Activated CD4-positive, alpha-beta T cell treated with anti-CD3 and anti-CD28 coated beads, Interleukin-2, amount 50 U/mL, for 4 hours (primary cell): Measurements from ENCODE around the gene PRSS22.

Source experiments
- DNase-seq, 2 experiments: peaks; one replicate each; pipeline ENCODE4 v3.0.0-alpha.2; 2020

Gene PRSS22

DNA sequence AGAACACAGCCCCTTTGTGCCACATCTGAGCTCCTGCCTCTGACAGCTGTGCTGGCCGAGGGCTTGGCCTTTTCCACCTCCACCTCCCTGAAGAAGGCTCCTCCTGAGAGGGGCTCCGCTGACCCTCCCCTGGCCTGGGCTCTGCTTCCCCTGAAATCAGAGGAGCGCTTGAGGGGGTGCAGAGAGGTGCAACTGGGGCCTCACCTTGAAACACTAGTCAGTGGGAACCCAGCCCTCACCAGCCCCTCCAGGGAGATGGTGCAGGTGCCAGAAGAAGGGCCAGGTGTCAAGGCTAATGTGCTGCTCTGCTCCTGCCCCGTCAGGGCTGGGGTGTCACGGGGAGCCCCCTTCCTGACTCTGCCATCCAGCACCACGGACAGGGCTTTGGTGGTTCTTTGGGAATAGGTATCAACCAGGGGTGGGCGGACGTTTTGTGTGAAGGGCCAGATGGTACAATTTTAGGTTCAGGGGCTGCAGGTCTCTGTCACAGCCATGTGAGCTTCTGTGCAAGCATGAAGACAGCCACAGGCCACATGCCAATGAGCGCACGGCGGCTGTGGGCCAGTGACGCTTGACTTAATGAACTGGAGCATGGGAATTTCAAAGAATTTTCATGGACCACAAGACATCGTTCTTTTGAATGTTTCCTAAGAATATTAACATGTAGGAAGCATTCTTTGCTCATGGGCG is 30.0 kb downstream of the PRSS22 start:
- no peak for DNase-seq

DNA sequence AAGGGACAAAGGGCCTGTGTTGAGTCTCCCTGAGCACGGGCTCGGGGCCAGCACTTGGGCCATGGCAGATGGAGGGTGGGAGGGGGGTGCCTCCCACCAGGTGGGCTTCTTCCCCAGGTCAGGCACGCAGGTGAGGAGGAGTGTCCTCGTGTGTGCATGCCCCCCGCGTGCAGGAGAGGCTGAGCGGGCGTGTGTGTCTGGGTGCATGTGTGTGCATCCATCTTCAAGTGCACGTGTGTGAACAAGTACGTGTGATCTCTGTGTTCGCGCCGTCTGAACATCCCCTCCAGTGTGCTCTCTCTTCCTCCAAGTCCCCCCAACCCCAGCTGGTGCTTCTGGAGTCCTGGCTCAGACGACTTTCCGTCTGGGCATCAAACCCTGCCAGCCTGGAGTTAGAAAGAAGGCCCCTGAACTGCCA is 30.6 kb downstream of the PRSS22 start:
- no peak for DNase-seq

DNA sequence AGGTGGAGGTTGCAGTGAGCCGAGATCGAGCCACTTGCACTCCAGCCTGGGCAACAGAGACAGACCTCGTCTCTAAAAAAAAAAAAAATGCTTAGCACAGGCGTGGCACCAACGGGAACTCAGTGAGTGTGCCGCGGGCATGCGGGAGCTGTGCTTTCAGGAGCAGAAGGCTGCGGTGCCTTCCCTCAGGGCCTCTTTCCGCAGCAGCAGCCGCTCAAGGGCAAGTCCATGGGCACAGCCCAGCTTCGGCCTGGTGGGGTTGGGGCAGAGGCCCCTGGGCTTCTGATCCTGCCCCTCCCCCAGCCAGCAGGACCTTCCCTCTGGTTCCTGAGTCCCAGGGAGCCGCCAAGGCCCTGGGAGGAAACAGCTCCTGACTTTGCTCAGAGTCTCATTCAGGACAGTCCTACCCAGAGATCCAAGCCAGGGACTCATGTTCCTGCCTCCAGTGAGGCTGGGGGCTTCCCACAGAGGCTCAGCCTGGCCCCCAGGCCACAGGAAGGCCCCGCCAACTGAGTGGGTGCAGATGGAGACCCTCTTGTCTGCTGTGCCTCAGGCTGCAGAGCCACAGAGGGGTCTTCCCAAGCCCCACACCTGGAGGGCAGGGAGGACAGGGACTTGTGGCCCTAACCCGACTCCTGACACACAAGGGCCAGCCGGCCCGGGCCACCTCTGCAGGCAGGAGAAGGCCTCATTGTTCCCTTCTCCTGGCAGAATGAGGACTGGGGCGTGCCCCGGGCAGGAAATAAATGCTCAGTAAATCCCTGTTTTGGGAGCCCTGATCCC is 31.2 kb downstream of the PRSS22 start:
- no peak for DNase-seq

DNA sequence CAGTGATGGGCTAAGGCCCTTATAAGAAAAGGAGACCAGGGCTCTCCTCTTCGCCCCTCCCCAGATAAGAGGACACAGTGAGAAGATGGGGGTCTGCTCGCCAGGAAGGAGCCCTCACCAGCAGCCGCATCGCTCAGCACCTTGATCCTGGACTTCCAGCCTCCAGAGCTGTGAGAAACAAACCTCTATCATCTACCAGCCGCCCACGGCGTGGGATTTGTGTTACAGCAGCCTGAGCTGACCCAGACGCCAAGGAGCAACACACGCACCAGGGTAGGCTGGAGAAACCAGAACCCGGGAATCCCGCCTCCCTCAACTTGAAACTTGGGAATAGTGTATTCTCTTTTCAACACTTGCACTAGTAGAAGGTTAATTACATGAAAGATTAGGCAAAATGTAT is 32.1 kb downstream of the PRSS22 start:
- no peak for DNase-seq

DNA sequence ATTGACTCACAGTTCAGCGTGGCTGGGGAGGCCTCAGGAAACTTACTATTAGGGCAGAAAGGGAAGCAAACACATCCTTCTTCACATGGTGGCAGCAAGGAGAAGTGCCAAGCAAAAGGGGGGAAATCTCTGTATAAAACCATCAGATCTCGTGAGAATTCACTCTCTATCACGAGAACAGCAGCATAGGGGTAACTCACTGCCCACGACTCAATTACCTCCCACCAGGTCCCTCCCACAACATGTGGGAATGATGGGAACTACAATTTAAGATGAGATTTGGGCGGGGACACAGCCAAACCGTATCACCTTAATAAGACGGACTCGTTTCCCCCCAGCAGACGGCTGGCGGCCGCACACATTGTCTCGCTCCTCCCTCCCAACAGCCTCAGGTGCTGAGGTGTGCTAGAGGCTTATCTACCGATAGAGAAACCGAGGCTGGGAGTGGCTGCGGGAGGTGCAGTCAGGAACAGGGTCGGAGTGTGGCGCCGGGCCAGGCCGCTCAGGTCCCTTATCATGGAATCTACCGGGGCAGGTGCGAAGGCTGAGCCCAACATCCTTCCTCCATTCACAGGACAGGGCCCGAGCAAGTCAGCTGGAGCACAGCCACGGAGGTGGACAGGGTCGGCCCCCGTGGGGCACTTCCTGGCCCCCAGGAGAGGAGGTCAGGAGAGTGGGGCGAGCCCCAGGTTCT is 32.8 kb downstream of the PRSS22 start:
- DNase-seq: no peak

DNA sequence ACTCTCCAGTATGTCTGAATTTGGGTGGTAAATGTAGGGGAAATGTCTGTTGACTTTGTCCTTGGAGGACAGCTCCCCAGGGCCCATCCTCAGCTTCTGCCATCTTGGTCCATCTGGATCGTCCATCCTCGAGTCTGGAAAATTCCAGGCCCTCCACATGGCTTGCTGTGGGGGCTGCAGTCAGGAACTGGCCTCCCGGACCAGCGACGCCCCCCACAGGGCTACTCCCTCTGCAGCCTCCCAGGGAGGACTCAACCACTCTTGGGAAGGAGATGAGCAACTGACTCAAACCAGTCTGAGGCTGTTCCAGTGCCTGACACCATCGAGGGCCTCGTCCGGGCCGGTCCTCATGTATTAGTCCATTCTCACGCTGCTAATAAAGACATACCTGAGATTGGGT is 33.3 kb downstream of the PRSS22 start:
- DNase-seq: no peak

DNA sequence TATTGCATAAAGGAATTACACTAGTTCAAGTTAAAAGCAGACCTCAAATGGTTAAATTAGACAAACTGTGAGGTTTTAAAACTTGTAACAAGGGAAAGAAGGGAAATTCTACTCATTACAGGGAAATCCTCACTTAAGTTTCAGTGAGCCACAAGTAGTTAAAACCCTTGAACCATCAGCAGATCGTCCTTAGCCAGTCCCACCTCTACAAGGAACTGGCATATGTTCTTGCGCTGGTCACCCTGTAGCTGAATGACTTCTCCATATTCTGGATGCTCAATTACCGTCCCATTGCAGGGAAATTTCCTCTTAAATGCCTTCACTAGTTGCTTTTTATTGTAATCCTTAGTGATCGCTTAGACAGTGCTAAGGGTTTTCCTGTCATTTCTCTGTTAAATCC is 35.5 kb downstream of the PRSS22 start:
- no peak for DNase-seq

DNA sequence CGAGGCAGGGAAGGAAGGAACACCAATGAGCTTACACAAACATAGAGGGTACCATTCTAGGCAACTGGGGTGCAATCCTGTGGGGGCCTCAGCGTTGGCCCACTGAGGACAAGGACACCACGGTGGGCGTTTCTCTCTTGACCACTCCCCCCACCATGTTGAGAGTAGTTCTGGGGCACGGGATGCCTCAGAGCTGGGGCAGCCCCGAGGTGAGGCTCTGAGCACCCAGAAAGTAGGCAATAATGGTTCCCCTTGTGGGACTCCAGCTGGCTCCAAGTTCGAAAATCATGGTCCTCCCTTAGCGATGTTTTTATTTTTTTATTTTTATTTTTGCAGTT is 35.8 kb downstream of the PRSS22 start:
- no peak for DNase-seq

DNA sequence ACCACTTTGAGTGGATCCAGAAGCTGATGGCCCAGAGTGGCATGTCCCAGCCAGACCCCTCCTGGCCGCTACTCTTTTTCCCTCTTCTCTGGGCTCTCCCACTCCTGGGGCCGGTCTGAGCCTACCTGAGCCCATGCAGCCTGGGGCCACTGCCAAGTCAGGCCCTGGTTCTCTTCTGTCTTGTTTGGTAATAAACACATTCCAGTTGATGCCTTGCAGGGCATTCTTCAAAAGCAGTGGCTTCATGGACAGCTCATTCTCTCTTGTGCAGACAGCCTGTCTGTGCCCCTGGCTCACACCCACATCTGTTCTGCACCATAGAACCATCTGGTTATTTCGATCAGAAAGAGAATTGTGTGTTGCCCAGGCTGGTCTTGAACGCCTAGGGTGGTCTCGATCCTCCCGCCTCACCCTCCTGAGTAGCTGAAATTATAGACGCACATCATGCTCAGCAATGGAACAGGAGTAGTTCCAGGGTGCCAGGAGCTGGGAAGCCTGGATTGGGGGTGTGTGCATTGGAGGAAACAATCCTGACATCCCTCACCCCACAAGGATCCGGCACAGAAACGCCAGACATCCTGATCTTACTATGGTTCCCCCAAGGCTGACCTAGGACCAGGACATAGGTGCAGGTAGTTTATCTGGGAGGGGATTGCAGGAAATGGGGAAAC is 36.3 kb downstream of the PRSS22 start:
- no peak for DNase-seq

DNA sequence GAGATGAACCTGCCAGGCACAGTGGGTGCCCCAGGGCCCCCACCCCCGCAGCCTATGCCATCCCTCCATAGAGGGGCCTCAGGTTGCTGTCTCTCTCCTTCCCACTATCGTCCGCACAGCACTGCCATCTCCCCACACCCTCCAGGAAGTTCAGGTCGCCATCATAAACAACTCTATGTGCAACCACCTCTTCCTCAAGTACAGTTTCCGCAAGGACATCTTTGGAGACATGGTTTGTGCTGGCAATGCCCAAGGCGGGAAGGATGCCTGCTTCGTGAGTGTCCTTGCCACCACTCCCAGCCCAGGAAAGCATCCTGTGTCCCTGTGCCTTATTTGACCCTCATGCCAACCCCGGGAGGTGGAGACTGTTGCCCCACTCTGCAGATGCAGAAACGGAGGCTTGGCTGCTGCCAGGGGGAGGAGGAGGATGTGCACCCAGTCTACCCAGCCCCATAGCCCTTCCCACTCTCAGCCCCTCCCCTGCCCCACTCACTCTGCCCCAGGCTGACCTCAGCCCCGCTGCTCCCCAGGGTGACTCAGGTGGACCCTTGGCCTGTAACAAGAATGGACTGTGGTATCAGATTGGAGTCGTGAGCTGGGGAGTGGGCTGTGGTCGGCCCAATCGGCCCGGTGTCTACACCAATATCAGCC is 37.0 kb downstream of the PRSS22 start:
- DNase-seq: no peak

DNA sequence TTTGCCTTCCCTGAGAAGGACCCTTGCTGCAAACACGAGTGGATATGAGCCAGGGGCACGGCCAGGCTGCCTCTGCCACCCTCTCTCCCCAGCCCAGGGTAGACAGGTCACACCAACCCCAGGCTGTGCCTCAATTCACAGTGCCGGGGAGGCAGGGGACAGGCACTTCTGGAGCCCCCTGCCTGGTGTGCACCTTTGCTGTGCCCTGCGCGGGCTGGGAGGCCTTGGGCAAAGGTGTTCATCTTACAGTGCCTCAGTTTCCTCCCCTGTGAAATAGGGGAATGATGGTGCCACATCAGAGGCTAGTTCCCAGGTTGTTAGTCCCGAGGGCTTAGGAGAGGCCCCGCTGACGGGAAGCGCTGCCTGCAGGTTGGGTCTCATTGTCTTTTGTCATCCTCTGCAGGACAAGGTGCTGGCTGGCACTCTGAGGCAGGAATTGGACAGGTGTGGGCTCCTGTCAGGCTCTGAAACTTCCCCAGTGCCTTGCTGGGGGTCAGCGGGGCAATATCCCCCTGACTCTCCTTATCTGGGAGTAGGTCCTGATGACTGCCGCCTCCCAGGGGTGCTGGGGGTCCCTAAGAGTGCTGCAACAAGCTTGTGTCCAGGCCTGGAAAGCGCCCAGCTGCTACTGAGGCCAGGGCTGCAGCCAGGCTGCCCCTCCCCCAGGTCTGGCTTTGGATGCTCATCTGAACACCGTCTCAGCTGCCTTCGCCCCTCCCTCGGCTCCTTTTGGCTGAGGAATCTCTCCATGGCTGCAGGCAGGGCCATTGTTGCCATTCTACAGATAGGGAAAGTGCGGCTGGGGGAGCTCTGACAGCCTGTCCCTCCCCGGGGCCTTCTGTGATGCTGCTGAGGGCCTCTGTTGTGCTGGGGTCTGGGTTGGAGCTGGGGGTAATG is 37.8 kb downstream of the PRSS22 start:
- no peak for DNase-seq

DNA sequence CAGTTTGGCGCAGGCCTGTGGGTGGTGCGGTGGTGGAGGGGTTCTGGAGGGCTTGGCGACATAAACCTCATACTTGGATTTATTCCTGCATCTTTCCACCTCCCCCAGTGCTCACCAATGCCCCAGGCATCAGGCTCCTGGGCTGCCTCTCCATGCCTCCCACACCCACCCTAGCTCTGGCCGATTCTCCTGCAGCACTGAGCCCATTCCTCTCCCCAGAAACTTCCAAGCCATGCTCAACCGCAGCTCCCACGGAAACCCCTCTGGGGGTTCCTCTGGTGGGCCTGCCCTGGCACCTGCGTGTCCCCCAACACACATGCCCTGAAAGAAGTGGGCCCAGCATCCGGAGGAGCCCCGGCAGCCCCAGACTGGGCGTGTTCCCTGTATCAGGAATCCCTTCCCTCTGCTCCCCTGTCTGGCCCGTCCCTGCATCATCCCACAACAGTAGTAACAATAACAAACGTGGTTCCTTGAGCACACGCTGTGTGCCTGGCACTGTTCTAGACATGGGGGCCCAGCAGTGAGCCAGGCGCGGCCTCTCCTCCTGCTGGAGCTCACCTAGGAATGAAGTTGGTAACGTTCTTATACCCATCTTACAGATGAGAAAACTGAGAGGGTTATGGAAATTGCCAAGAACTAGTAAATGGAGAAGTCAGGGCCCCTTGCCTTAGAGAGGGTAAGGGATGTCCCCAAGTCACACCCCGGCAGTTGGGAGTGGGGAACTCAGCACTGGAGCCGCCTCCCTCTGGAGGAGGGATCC is 38.6 kb downstream of the PRSS22 start:
- DNase-seq: no peak

DNA sequence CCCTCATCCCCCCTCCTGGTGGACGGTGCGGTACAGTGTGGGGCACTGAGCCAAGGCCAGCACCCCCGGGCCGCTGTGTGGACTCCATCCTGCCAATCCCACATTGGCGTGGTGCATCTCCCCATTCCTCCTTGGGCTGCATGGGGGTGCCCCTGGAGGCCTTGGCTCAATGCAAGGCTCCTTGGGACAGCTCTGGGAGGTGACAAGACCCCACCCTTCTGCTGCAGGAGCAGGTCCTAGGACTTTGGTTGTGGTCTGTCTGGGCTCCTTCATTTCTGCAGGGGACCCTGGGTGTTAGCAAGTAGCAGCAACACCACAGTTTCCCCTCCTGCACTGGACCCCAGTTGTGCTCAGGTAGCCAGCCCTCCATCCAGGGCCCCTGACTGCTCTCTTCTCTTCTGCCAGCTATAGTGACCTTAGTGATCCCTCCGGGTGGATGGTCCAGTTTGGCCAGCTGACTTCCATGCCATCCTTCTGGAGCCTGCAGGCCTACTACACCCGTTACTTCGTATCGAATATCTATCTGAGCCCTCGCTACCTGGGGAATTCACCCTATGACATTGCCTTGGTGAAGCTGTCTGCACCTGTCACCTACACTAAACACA is 39.6 kb downstream of the PRSS22 start:
- DNase-seq: no peak

DNA sequence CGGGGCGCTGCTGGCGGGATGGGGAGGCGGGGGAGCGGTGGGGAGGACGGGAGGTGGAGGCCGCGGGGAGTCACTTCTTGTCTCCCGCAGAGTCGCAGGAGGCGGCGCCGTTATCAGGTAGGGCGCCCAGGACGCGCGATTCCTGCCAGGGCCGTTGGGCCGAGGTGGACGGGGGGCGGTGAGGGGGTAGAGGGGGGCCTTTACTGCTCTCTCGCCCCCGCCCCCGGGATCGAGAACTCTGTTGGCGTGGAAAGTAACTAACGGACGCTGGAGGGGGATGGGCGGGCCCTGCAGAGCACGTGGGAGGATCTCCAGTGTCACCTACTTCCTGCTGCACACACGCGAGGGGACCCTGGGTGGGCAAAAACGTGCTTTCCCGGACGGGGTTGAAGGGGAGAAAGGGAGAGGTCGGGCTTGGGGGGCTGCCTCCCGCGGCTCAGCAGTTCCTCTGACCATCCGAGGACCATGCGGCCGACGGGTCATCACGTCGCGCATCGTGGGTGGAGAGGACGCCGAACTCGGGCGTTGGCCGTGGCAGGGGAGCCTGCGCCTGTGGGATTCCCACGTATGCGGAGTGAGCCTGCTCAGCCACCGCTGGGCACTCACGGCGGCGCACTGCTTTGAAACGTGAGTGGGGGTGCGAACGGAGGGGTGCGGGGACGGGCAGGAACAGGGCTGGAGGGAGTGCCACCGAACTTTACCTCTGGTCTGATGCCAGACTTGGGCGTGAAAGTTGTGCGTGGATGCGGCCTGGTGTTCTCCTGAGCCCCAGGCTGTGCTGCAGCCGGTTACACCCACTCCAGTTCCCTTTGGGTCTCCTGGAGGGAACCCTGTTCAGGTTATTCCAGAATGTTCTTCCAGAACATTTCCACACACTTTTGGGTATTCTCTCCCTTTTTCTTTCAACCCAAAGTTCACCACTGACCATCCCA is 40.4 kb downstream of the PRSS22 start:
- no peak for DNase-seq

DNA sequence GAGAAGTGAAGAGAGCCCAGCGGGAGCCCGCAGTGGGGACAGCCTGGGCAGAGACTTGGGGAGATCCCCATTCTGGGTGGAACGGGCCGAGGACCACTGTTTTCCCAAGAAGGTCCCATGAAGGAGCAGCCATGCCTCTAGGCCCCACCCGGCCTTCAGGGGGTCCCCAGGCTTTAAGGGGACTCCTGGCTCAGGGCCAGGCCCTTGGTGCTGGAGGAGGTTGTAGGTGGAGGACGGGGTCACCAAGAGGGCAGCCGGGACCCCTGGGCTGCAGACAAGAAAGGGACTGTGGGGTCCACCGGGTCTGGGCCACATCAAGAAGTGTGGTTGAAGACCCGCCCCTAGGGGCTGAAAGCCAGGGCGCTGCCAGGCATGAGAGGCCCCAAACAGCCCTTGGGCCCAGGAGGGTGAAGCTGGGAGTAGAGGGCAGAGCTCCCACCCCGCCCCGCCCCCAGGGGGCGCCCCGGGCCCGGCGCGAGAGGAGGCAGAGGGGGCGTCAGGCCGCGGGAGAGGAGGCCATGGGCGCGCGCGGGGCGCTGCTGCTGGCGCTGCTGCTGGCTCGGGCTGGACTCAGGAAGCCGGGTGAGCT is 41.1 kb downstream of the PRSS22 start, which contains the start of gene PRSS21:
PRSS21 (plus strand) TSS at position 487 of the 589 bp plus-strand sequence; CDS start at position 519, 32 bp downstream.
- DNase-seq: no peak

DNA sequence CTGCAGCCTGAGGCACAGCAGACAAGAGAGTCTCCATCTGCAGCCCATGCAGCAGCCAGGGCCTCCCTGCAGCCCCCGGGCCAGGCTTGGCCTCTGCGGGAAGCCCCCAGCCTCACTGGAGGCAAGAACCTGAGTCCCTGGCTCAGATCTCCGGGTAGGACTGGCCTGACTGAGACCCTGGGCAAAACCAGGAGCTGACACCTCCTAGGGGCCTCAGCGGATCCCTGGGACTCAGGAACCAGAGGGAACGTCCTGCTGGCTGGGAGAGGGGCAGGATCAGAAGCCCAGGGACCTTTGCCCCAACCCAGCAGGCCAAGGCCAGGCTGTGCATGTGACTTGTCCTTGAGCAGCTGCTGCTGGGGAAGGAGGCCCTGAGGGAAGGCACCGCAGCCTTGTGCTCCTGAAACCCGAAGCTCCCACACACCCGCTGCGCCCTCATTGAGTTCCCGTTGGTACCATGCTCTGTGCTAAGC is 42.6 kb downstream of the PRSS22 start:
- no peak for DNase-seq

DNA sequence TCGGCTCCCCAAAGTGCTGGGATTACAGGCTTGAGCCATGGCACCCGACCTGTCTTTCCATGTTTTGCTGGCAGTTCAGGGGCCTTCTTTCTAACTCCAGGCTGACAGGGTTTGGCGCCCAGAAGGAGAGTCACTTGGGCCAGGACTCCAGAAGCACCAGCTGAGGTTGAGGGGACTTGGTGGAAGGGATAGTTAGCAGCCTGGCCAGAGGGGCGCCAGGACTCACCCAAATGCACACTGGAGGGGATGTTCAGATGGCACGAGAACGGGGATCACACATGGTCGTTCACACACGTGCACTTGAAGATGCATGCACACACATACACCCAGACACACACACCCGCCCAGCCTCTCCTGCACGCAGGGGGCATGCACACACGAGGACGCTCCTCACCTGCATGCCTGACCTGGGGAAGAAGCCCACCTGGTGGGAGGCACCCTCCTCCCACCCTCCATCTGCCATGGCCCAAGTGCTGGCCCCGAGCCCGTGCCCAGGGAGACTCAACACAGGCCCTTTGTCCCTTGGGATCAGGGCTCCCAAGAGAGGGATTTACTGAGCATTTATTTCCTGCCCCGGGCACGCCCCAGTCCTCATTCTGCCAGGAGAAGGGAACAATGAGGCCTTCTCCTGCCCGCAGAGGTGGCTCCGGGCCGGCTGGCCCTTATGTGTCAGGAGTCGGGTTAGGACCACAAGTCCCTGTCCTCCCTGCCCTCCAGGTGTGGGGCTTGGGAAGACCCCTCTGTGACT is 43.2 kb downstream of the PRSS22 start:
- DNase-seq: no peak

DNA sequence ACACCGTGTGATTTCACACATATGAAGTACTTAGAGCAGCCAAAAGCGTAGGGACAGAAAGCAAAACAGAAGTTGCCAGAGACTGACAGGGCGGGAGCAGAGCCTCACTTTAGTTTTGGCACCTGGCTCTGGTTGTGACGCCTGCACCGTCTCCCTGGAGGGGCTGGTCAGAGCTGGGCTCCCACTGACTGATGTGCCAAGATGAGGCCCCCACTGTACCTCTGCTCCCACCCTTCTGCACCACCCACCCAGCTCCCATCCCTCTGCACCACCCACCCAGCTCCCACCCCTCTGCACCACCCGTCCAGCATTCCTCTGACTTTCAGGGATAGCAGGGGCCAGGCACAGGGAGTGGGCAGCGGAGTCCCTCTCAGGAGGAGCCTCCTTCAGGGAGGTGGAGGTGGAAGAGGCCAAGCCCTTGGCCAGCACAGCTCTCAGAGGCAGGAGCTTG is 44.2 kb downstream of the PRSS22 start:
- DNase-seq: no peak
